ENCODE measurements around the gene GBX2.

Gene GBX2

GRCh38 chr2:236180831-236181453, 12.8 kb upstream of the GBX2 start:
- peaks cover 13% of the 10 kb centered on the region for H3K4me1 ChIP-seq (ENCODE audit: insufficient read depth, low read length)
- WGBS: 30% methylated on average over 4 of the region's 9 CpGs
- no peaks in the 10 kb centered on the region for H3K36me3 ChIP-seq (ENCODE audit: insufficient read depth, low read length)
- H3K9me3 ChIP-seq (ENCODE audit: insufficient read depth, low read depth, low read length): 0 out of 2 replicates have a peak, but pooled peaks cover 9% of the 10 kb centered on the region
- no peak overlapping the region for H3K27ac ChIP-seq (ENCODE audit: low read depth, low read length)
- no peak overlapping the region for H3K9ac ChIP-seq (ENCODE audit: low read depth, low read length)
- H3K27me3 ChIP-seq (ENCODE audit: insufficient read depth, low read length): peaks cover 55% of the 10 kb centered on the region
- H3K4me3 ChIP-seq (ENCODE audit: low read length): no peak overlapping the region

DNA sequence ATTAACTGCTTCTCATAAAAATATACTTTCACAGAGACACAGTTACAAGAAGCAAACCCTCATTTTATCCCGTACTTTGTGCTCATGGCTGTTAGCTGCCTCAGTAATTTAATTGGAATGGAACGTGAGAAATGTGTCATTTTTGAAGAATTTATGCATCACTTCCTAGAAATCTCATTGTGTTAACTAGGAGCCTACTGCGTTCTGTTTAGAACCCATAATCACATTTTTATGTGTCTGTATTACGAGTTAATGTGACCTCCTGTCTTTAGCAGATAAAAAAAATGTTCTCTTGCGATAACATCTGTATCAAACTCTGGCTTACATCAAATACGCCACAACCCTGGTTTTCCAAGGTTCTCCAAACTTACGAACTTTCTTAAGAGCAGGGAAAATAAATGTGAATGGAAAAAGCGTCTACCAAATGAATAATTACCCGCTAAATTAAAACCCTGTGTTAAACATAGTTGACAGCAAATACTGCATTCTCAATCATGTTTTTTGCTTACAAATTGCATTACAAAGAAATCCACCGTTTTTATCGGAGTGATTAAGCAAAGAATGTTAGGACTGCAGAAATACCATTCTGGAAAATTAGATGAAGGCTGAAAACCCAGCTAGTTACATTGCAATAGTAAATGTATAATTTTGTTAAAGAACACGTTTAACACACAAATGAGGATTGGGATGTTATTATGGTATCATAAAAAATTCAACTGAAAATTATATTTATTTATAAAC, 12.1 kb upstream of the GBX2 start:
- no peak overlapping the region for H3K9ac ChIP-seq (ENCODE audit: low read depth, low read length)
- 38% methylated on average over 11 of the region's 12 CpGs for WGBS
- H3K4me3 ChIP-seq (ENCODE audit: low read length): no peak overlapping the region
- H3K4me1 ChIP-seq (ENCODE audit: insufficient read depth, low read length): peaks cover 18% of the 10 kb centered on the region
- H3K27ac ChIP-seq (ENCODE audit: low read depth, low read length): no peak overlapping the region
- peaks cover 62% of the 10 kb centered on the region for H3K27me3 ChIP-seq (ENCODE audit: insufficient read depth, low read length)
- no peaks in the 10 kb centered on the region for H3K36me3 ChIP-seq (ENCODE audit: insufficient read depth, low read length)
- H3K9me3 ChIP-seq (ENCODE audit: insufficient read depth, low read depth, low read length): 0 out of 2 replicates have a peak, but pooled peaks cover 9% of the 10 kb centered on the region

DNA sequence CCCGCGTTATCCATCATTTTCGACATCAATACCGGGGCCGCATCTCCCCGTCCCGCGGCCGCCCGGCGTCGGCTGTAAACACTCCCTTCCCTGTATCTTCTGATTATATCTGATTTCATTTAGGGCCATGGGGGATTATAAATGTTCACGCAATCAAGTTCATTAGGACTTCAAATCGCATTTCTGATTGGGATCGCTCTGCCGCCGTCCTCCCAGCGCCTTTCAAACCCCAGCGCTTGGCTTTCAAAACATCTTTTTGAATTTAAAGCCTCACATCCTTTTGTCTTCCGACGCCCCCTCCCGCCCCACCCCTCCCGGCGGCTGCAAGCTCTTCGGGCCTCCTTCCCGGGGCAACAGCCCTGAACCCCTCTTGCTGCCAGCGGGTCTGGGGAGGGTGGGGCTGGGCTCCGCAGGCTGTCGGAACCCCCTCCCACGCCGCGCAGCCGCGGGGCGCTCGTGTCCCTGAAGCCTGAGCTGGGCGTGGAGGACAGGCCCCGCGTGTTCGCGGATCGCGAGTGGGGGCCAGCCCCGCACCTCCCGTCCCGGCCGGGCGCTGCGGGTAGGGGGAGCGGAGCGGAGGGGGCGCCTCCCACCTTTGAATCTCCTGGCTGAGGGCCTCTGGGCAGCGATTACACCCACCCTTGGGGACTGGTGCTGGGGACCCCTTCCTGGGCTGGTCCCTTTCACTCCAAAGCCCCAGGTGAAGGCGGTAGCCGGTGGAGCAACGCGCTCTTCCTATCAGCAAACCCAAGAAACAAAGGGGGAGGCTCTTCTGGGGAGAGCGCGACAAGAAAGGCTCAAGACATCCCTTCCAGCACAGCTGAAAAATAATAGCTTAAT, 11.3 kb upstream of the GBX2 start:
- Histone ChIP-seq H3K9ac (ENCODE audit: low read depth, low read length) (no peak overlapping the region), H3K27me3 (ENCODE audit: insufficient read depth, low read length) (peaks cover 70% of the 10 kb centered on the region), H3K27ac (ENCODE audit: low read depth, low read length) (no peak overlapping the region; the same call in 1 of the 2 replicates), H3K36me3 (ENCODE audit: insufficient read depth, low read length) (no peaks in the 10 kb centered on the region), H3K4me3 (ENCODE audit: low read length) (peak overlapping the region; percentile 59), H3K9me3 (ENCODE audit: insufficient read depth, low read depth, low read length) (0 out of 2 replicates have a peak, but pooled peaks cover 1% of the 10 kb centered on the region), H3K4me1 (ENCODE audit: insufficient read depth, low read length) (peaks cover 26% of the 10 kb centered on the region)
- WGBS: 6% methylated on average over 59 of the region's 59 CpGs

- Histone ChIP-seq H3K36me3 (ENCODE audit: insufficient read depth, low read length) (no peaks in the 10 kb centered on the region), H3K27me3 (ENCODE audit: insufficient read depth, low read length) (peaks cover 76% of the 10 kb centered on the region), H3K9ac (ENCODE audit: low read depth, low read length) (no peak overlapping the region), H3K27ac (ENCODE audit: low read depth, low read length) (no peak overlapping the region), H3K4me3 (ENCODE audit: low read length) (peak overlapping the region; percentile 59), H3K4me1 (ENCODE audit: insufficient read depth, low read length) (peaks cover 32% of the 10 kb centered on the region), H3K9me3 (ENCODE audit: insufficient read depth, low read depth, low read length) (no peaks in the 10 kb centered on the region)
- 6% methylated on average over 15 of the region's 15 CpGs for WGBS
Measured at GRCh38 chr2:236178890-236179235, 10.7 kb upstream of the GBX2 start.

- no peak overlapping the region for H3K9ac ChIP-seq (ENCODE audit: low read depth, low read length)
- 4% methylated on average over 64 of the region's 65 CpGs for WGBS
- no peaks in the 10 kb centered on the region for H3K36me3 ChIP-seq (ENCODE audit: insufficient read depth, low read length)
- H3K4me1 ChIP-seq (ENCODE audit: insufficient read depth, low read length): peaks cover 35% of the 10 kb centered on the region
- H3K27ac ChIP-seq (ENCODE audit: low read depth, low read length): no peak overlapping the region
- peaks cover 82% of the 10 kb centered on the region for H3K27me3 ChIP-seq (ENCODE audit: insufficient read depth, low read length)
- H3K9me3 ChIP-seq (ENCODE audit: insufficient read depth, low read depth, low read length): no peaks in the 10 kb centered on the region
- peak overlapping the region; percentile 59 for H3K4me3 ChIP-seq (ENCODE audit: low read length)
Measured at GRCh38 chr2:236177967-236178889, 10.0 kb upstream of the GBX2 start.

DNA sequence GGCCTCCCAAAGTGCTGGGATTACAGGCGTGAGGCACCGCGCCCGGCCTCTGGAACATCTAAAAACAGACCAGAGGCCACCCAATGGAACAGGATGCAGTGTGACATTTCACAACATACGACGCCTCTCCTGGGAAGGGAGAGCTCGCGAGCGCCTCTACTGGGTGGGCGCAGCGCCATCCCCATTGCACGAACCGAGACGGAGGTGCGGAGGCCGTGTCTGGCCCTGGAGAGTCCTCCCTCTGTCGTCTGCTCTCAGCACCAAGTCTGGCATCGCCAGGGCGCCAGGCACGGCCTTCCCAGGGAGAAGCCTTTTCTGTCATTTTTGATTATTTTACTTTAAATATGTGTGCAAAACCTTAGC, 9.4 kb upstream of the GBX2 start:
- Histone ChIP-seq H3K9me3 (ENCODE audit: insufficient read depth, low read depth, low read length) (no peaks in the 10 kb centered on the region), H3K36me3 (ENCODE audit: insufficient read depth, low read length) (no peaks in the 10 kb centered on the region), H3K27me3 (ENCODE audit: insufficient read depth, low read length) (peaks cover 89% of the 10 kb centered on the region), H3K4me1 (ENCODE audit: insufficient read depth, low read length) (peaks cover 35% of the 10 kb centered on the region), H3K4me3 (ENCODE audit: low read length) (0 out of 2 replicates have a peak overlapping the region, but pooled peaks have one; percentile 59), H3K9ac (ENCODE audit: low read depth, low read length) (no peak overlapping the region), H3K27ac (ENCODE audit: low read depth, low read length) (no peak overlapping the region)
- WGBS: 51% methylated on average over 20 of the region's 20 CpGs

DNA sequence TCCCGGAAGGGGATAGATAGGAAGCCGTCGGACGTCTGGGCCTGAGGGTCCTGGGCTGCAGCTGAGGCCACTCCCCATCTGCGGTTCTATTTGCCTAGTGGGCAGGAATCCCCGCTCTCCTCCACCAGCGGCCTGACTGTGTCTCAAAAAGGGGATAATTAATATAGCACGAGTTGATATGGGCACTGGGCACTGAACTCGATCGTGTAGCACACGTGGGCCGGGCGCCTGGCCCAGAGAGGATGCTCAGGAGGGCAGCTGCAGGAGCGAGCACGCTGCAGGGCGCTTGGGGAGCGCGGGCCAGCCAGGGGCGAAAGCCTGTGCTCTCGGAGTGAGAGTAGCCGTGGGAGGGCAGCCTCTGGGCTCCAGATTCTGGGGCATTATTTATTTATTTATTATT, 8.8 kb upstream of the GBX2 start:
- Histone ChIP-seq H3K27ac (ENCODE audit: low read depth, low read length) (no peak overlapping the region), H3K27me3 (ENCODE audit: insufficient read depth, low read length) (peaks cover 95% of the 10 kb centered on the region), H3K4me3 (ENCODE audit: low read length) (no peak overlapping the region), H3K9ac (ENCODE audit: low read depth, low read length) (no peak overlapping the region), H3K4me1 (ENCODE audit: insufficient read depth, low read length) (peaks cover 40% of the 10 kb centered on the region), H3K36me3 (ENCODE audit: insufficient read depth, low read length) (no peaks in the 10 kb centered on the region), H3K9me3 (ENCODE audit: insufficient read depth, low read depth, low read length) (no peaks in the 10 kb centered on the region)
- 87% methylated on average over 21 of the region's 21 CpGs for WGBS

GRCh38 chr2:236176417-236176816, 8.2 kb upstream of the GBX2 start:
- Histone ChIP-seq H3K27me3 (ENCODE audit: insufficient read depth, low read length) (peaks cover 97% of the 10 kb centered on the region), H3K9ac (ENCODE audit: low read depth, low read length) (no peak overlapping the region), H3K36me3 (ENCODE audit: insufficient read depth, low read length) (no peaks in the 10 kb centered on the region), H3K9me3 (ENCODE audit: insufficient read depth, low read depth, low read length) (no peaks in the 10 kb centered on the region), H3K4me3 (ENCODE audit: low read length) (no peak overlapping the region), H3K4me1 (ENCODE audit: insufficient read depth, low read length) (peaks cover 45% of the 10 kb centered on the region), H3K27ac (ENCODE audit: low read depth, low read length) (no peak overlapping the region)
- 38% methylated on average over 7 of the region's 7 CpGs for WGBS

- Histone ChIP-seq H3K36me3 (ENCODE audit: insufficient read depth, low read length) (no peaks in the 10 kb centered on the region), H3K9me3 (ENCODE audit: insufficient read depth, low read depth, low read length) (no peaks in the 10 kb centered on the region), H3K4me1 (ENCODE audit: insufficient read depth, low read length) (peaks cover 51% of the 10 kb centered on the region), H3K27me3 (ENCODE audit: insufficient read depth, low read length) (peaks cover 98% of the 10 kb centered on the region), H3K4me3 (ENCODE audit: low read length) (no peak overlapping the region), H3K27ac (ENCODE audit: low read depth, low read length) (no peak overlapping the region), H3K9ac (ENCODE audit: low read depth, low read length) (no peak overlapping the region)
- 39% methylated on average over 6 of the region's 6 CpGs for WGBS
Measured at GRCh38 chr2:236175548-236176150, 7.5 kb upstream of the GBX2 start.
